Measurements from ENCODE around the gene EXOSC2. TPM values are rescaled to one million over a fixed set of nuclear protein-coding genes. Genes with fewer than 3 reads are reported as not detected.
A peak's percentile ranks its signal among the peaks of the same experiment; 100 is the strongest.
"Not testable (repeated sequence)": the region's sequence is repeated elsewhere in the genome, so short reads cannot be mapped to it uniquely, and the experiment has no call there.

The EXOSC2 gene
- total and polyA plus RNA-seq, 2 of the 13 experiments (the other 11 are each of a cell fraction or from before 2014, with no cell fraction given): 27.5 to 63.8 TPM

DNA sequence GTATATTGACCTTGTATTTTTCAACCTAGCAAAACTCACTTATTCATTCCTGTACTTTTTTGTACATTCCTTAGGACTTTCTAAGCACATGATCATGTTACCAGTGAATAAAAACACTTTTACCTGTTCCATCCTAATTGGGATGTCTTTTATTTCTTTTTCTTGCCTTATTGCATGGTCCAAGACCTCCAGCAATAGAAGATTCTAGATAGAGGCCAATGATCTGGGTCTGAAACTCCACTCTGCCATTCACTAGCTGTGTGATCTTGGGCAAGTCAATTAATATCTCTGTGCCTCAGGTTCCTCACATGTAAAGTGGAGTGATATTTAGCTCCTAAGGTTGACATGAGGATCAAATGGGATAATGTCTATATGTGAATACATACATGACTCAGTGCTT, 8.5 kb upstream of the EXOSC2 start:
- Histone ChIP-seq H2AFZ (ENCODE audit: low read length) (no peak overlapping the region), H3K79me2 (ENCODE audit: insufficient read depth, low read length) (no peaks in the 10 kb centered on the region), H3K4me2 (ENCODE audit: low read depth, low read length) (no peak overlapping the region), H4K20me1 (ENCODE audit: insufficient read depth, low read length) (no peaks in the 10 kb centered on the region), H3K27me3 (ENCODE audit: control insufficient read depth in 1 of 2, insufficient read depth in 2 of 2, low read length in 2 of 2) (peaks cover 0 to 4% of the 10 kb centered on the region in 2 experiments; a peak in 1 of 5 replicates), H3K4me1 (ENCODE audit: insufficient read depth, low read length) (peaks cover 39% of the 10 kb centered on the region), H3K27ac (ENCODE audit: extremely low read length, insufficient read depth, low read length) (no peak overlapping the region), H3K4me3 (replicated peaks in 1 of 3; ENCODE audit: insufficient read depth in 1 of 3, low read depth in 2 of 3, low read length in 3 of 3) (no peak overlapping the region), H3K9ac (ENCODE audit: insufficient read depth, low read depth, low read length) (no peak overlapping the region), H3K9me3 (ENCODE audit: low read length) (peaks cover 8% of the 10 kb centered on the region), H3K36me3 (replicated peaks in 1 of 2; ENCODE audit: control insufficient read depth in 1 of 2, insufficient read depth in 2 of 2, low read length in 2 of 2) (no peaks in the 10 kb centered on the region)
- in situ Hi-C loops (cut with HindIII; ENCODE audit: extremely low pct_ligation_motif_present, low pct_unique_long_range_greater_than_20kb): no loop called here
- no peak for TF ChIP-seq ZSCAN29 (CRISPR knock-in tag; conservative IDR thresholded peaks at IDR 0.05)
- TF ChIP-seq, protein P1, sequence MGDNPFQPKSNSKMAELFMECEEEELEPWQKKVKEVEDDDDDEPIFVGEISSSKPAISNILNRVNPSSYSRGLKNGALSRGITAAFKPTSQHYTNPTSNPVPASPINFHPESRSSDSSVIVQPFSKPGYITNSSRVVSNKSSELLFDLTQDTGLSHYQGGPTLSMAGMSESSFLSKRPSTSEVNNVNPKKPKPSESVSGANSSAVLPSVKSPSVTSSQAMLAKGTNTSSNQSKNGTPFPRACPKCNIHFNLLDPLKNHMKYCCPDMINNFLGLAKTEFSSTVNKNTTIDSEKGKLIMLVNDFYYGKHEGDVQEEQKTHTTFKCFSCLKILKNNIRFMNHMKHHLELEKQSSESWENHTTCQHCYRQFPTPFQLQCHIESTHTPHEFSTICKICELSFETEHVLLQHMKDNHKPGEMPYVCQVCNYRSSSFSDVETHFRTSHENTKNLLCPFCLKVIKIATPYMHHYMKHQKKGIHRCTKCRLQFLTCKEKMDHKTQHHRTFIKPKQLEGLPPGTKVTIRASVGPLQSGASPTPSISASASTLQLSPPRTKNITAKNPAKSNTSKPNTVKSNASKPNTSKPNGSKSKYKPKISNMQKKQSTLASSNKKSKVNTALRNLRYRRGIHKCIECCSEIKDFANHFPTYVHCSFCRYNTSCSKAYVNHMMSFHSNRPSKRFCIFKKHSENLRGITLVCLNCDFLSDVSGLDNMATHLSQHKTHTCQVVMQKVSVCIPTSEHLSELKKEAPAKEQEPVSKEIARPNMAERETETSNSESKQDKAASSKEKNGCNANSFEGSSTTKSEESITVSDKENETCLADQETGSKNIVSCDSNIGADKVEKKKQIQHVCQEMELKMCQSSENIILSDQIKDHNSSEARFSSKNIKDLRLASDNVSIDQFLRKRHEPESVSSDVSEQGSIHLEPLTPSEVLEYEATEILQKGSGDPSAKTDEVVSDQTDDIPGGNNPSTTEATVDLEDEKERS (CRISPR knock-in tag; IDR thresholded peaks at IDR 0.05): peak; percentile 64; the same call in 1 of the 2 replicates
- TF ChIP-seq TOE1 (CRISPR knock-in tag; IDR thresholded peaks at IDR 0.05): no peak
- POLR2A ChIA-PET: no interaction called here
- DNase-seq (ENCODE audit: low spot score) (no peak), ATAC-seq (no peak), FAIRE-seq (no peak)
- CTCF ChIA-PET (ENCODE audit: low intra/inter-chr PET ratio, low total read pairs): no interaction called here
- intact Hi-C loops (cut with micrococcal nuclease; ENCODE audit: unreplicated experiment): loop anchor here (10.0 kb wide), 1 partner anchor 90 kb away; no protein-coding TSS in a partner anchor
- no TSS peak for BruUV-seq (replicated peaks)

DNA sequence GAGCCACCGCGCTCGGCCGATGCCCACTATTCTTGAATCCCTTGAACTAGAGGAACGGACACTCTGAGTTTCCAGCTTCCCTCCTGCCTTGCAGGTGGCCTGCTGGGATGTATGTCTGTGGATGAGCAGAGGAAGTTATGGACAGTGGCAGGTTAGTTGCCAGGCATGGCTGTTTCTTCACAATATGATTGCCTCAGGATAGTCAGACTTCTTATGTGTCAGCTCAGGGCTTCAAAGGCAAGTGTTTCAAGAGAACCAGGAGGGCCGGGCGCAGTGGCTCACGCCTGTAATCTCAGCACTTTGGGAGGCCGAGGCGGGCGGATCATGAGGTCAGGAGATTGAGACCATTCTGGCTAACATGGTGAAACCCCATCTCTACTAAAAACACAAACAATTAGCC, 7.6 kb upstream of the EXOSC2 start:
- FAIRE-seq; H3K27me3 ChIP-seq (ENCODE audit: control insufficient read depth in 1 of 2, insufficient read depth in 2 of 2, low read length in 2 of 2); in situ Hi-C loops (cut with HindIII; ENCODE audit: extremely low pct_ligation_motif_present, low pct_unique_long_range_greater_than_20kb); H3K9ac ChIP-seq (ENCODE audit: insufficient read depth, low read depth, low read length); H3K4me3 ChIP-seq (replicated peaks in 1 of 3; ENCODE audit: insufficient read depth in 1 of 3, low read depth in 2 of 3, low read length in 3 of 3); H4K20me1 ChIP-seq (ENCODE audit: insufficient read depth, low read length); ATAC-seq; CTCF ChIA-PET (ENCODE audit: low intra/inter-chr PET ratio, low total read pairs); POLR2A ChIA-PET; H3K9me3 ChIP-seq (ENCODE audit: low read length); H3K4me2 ChIP-seq (ENCODE audit: low read depth, low read length); BruUV-seq (replicated peaks); DNase-seq (ENCODE audit: low spot score); H3K36me3 ChIP-seq (replicated peaks in 1 of 2; ENCODE audit: control insufficient read depth in 1 of 2, insufficient read depth in 2 of 2, low read length in 2 of 2); H3K79me2 ChIP-seq (ENCODE audit: insufficient read depth, low read length); H2AFZ ChIP-seq (ENCODE audit: low read length); H3K27ac ChIP-seq (ENCODE audit: extremely low read length, insufficient read depth, low read length): not testable (repeated sequence)
- intact Hi-C loops (cut with micrococcal nuclease; ENCODE audit: unreplicated experiment): loop anchor here (10.0 kb wide), 1 partner anchor 91 kb away; no protein-coding TSS in a partner anchor
- 70% methylated on average over 10 of the region's 11 CpGs for WGBS (ENCODE audit: low lambda C conversion rate)
- H3K4me1 ChIP-seq (ENCODE audit: insufficient read depth, low read length): peaks cover 35% of the 10 kb centered on the region
